ENCODE measurements around the gene INPP5A.

GRCh38 chr10:132519382-132520176 is 18.0 kb upstream of the INPP5A start:
- TF ChIP-seq CTCF (IDR thresholded peaks at IDR 0.05), result no peak
- TF ChIP-seq EZH2 (IDR thresholded peaks at IDR 0.05), result no peak
